ENCODE data around the gene SYT12. TPM values are rescaled to one million over a fixed set of nuclear protein-coding genes. Genes with fewer than 3 reads are reported as not detected.

Gene SYT12
- total RNA-seq, 1 donor from 2014 or later = 6.3 TPM

GRCh38 chr11:67034350-67034749 is 11.4 kb downstream of the SYT12 start:
- H3K27me3 ChIP-seq = no peaks in the 10 kb centered on the region
- H3K4me1 ChIP-seq = peaks cover 3 to 12% of the 10 kb centered on the region in 2 donors
- H3K9me3 ChIP-seq = no peaks in the 10 kb centered on the region
- TF ChIP-seq CTCF (IDR thresholded peaks at IDR 0.05) = no peak
- no peak for DNase-seq (ENCODE audit: low spot score in 2 of 2)
- intact Hi-C loops (cut with DNase I) = loop anchor here (5.0 kb wide), 1 partner anchor 62 kb away; no protein-coding TSS in a partner anchor
- no peaks in the 10 kb centered on the region for H3K36me3 ChIP-seq
- no peak overlapping the region for H3K27ac ChIP-seq
- H3K4me3 ChIP-seq = no peak overlapping the region

- intact Hi-C loops (cut with DNase I) = no loop called here
- H3K36me3 ChIP-seq = no peaks in the 10 kb centered on the region
- no peaks in the 10 kb centered on the region for H3K4me1 ChIP-seq
- no peak overlapping the region for H3K4me3 ChIP-seq
- H3K27ac ChIP-seq = no peak overlapping the region
- no peaks in the 10 kb centered on the region for H3K9me3 ChIP-seq
- no peak for TF ChIP-seq CTCF (IDR thresholded peaks at IDR 0.05)
- no peak for DNase-seq (ENCODE audit: low spot score in 2 of 2)
- no peaks in the 10 kb centered on the region for H3K27me3 ChIP-seq
Measured at GRCh38 chr11:67040147-67040546, 17.2 kb downstream of the SYT12 start.

- no peak overlapping the region for H3K27ac ChIP-seq
- no peak overlapping the region for H3K4me3 ChIP-seq
- intact Hi-C loops (cut with DNase I) = no loop called here
- H3K36me3 ChIP-seq = no peaks in the 10 kb centered on the region
- TF ChIP-seq CTCF (IDR thresholded peaks at IDR 0.05) = no peak
- no peaks in the 10 kb centered on the region for H3K9me3 ChIP-seq
- no peaks in the 10 kb centered on the region for H3K27me3 ChIP-seq
- no peak for DNase-seq (ENCODE audit: low spot score in 2 of 2)
- no peaks in the 10 kb centered on the region for H3K4me1 ChIP-seq
Measured at GRCh38 chr11:67041602-67042001, 18.7 kb downstream of the SYT12 start.

GRCh38 chr11:67043572-67044349 is 20.8 kb downstream of the SYT12 start:
- intact Hi-C loops (cut with DNase I) = no loop called here
- DNase-seq (ENCODE audit: low spot score in 2 of 2) = no peak

GRCh38 chr11:67044496-67044895 is 21.6 kb downstream of the SYT12 start:
- intact Hi-C loops (cut with DNase I) = no loop called here
- TF ChIP-seq CTCF (IDR thresholded peaks at IDR 0.05) = no peak

More at GRCh38 chr11:67043572-67044349, 20.8 kb downstream of the SYT12 start:
- no peaks in the 10 kb centered on the region for H3K9me3 ChIP-seq
- no peaks in the 10 kb centered on the region for H3K36me3 ChIP-seq
- no peak for TF ChIP-seq CTCF (IDR thresholded peaks at IDR 0.05)
- H3K4me1 ChIP-seq = no peaks in the 10 kb centered on the region
- H3K27me3 ChIP-seq = no peaks in the 10 kb centered on the region
- H3K27ac ChIP-seq = no peak overlapping the region
- H3K4me3 ChIP-seq = no peak overlapping the region

More at GRCh38 chr11:67044496-67044895, 21.6 kb downstream of the SYT12 start:
- Histone ChIP-seq H3K27me3 (no peaks in the 10 kb centered on the region), H3K36me3 (no peaks in the 10 kb centered on the region), H3K9me3 (no peaks in the 10 kb centered on the region), H3K27ac (no peak overlapping the region), H3K4me1 (no peaks in the 10 kb centered on the region), H3K4me3 (no peak overlapping the region)
- no peak for DNase-seq (ENCODE audit: low spot score in 2 of 2)
